ENCODE measurements around the gene SGPP1.

Gene SGPP1, protein sequence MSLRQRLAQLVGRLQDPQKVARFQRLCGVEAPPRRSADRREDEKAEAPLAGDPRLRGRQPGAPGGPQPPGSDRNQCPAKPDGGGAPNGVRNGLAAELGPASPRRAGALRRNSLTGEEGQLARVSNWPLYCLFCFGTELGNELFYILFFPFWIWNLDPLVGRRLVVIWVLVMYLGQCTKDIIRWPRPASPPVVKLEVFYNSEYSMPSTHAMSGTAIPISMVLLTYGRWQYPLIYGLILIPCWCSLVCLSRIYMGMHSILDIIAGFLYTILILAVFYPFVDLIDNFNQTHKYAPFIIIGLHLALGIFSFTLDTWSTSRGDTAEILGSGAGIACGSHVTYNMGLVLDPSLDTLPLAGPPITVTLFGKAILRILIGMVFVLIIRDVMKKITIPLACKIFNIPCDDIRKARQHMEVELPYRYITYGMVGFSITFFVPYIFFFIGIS

DNA sequence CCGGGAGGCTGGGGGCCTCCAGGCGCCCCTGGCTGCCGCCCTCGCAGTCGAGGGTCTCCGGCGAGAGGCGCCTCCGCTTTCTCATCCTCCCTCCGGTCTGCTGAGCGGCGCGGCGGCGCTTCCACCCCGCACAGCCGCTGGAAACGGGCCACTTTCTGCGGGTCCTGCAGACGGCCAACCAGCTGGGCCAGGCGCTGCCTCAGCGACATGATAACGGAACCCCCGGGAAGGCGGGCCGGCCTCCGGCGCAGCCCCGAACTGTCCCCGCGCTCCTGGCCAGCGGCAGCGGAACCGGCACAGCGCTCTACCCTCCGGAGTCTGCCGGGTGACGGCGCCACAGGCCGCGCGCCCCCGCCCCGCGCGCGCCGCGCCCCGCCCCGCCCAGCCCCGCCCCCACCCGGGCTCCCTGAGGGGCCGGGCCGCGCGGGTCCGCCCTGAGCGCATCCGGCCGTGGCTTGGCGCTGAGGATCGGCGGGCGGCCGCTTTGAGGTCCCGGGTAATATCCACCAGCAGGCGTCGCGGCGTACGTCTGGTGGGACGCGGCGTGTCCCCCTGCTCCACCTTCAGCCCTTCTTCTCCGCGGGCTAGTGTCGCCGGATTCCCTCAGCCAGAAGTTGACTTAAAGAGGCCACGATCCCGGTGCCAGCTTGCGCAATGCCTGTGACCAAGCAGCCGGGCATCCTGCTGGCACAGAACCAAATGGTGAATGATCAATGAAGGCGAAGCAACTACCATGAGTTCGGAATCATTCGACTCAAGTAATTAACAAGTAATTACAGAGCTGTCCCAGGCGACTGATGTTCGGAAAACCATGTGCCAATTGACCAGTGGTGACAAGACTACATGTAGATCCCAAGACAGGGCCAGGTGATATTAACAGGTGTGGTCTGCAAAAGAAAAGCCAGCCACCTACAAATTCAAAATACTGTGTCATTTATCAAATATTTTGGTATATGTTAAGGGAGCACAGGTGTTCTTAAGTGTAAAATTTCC is at the start of gene SGPP1:
Gene SGPP1, minus strand, starts transcription at position 330 of the 993 bp plus-strand sequence. Its CDS starts 121 bp downstream, at position 209.
- POLR2A ChIA-PET: interaction anchor here (0.5 to 1.3 kb wide), 2 partner anchors 87 to 263 kb away, joined by 5 to 6 read pairs; partner anchors contain the start of gene WDR89
- H3K27ac ChIP-seq (ENCODE audit: extremely low read depth, low read depth, low read length): peak within 1 kb of the TSS; percentile 84
- no peaks in the 10 kb centered on the region for H3K9me3 ChIP-seq (ENCODE audit: control insufficient read depth, insufficient read depth, low read depth, low read length)
- peak within 1 kb of the TSS; percentile 96 for H3K4me3 ChIP-seq (ENCODE audit: low read depth, low read length)
- H3K36me3 ChIP-seq (ENCODE audit: control insufficient read depth in 2 of 2, insufficient read depth in 1 of 2, low read length in 2 of 2): no peaks in the 10 kb centered on the region
- H3K4me1 ChIP-seq (ENCODE audit: control insufficient read depth, insufficient read depth, low read length): no peaks in the 10 kb centered on the region
- CTCF ChIA-PET: interaction anchor here (0.7 to 1.2 kb wide), 3 partner anchors 16 to 21 kb away, joined by 3 to 4 read pairs (median 3); no protein-coding TSS in a partner anchor
- no peak for TF ChIP-seq ZBTB21 (tag by site-specific recombination; IDR thresholded peaks at IDR 0.05)
- TF ChIP-seq, protein P1, sequence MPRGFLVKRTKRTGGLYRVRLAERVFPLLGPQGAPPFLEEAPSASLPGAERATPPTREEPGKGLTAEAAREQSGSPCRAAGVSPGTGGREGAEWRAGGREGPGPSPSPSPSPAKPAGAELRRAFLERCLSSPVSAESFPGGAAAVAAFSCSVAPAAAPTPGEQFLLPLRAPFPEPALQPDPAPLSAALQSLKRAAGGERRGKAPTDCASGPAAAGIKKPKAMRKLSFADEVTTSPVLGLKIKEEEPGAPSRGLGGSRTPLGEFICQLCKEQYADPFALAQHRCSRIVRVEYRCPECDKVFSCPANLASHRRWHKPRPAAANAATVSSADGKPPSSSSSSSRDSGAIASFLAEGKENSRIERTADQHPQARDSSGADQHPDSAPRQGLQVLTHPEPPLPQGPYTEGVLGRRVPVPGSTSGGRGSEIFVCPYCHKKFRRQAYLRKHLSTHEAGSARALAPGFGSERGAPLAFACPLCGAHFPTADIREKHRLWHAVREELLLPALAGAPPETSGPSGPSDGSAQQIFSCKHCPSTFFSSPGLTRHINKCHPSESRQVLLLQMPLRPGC (tag by site-specific recombination; IDR thresholded peaks at IDR 0.05): no peak
- no peak for TF ChIP-seq HOXC10 (CRISPR knock-in tag; IDR thresholded peaks at IDR 0.05)
- peak; percentile 46; the same call in 1 of the 2 replicates for TF ChIP-seq GLIS2 (tag by site-specific recombination; IDR thresholded peaks at IDR 0.05)
- TF ChIP-seq ZNF776 (tag by site-specific recombination; IDR thresholded peaks at IDR 0.05; ENCODE audit: borderline replicate concordance): no peak
- no peak for TF ChIP-seq ZFP41 (tag by site-specific recombination; IDR thresholded peaks at IDR 0.05; ENCODE audit: borderline replicate concordance)
- TF ChIP-seq ZNF354C (tag by site-specific recombination; IDR thresholded peaks at IDR 0.05; ENCODE audit: borderline replicate concordance, low read depth): no peak
- TF ChIP-seq ZXDB (tag by site-specific recombination; IDR thresholded peaks at IDR 0.05): no peak
- TF ChIP-seq, protein P2, sequence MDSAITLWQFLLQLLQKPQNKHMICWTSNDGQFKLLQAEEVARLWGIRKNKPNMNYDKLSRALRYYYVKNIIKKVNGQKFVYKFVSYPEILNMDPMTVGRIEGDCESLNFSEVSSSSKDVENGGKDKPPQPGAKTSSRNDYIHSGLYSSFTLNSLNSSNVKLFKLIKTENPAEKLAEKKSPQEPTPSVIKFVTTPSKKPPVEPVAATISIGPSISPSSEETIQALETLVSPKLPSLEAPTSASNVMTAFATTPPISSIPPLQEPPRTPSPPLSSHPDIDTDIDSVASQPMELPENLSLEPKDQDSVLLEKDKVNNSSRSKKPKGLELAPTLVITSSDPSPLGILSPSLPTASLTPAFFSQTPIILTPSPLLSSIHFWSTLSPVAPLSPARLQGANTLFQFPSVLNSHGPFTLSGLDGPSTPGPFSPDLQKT (IDR thresholded peaks at IDR 0.05; ENCODE audit: borderline replicate concordance, low read depth, low read length): no peak
- TF ChIP-seq KLF1 (tag by site-specific recombination; IDR thresholded peaks at IDR 0.05): 0 out of 2 replicates have a peak, but pooled peaks have one; percentile 20
- no peak for TF ChIP-seq RBAK (tag by site-specific recombination; IDR thresholded peaks at IDR 0.05)
- TF ChIP-seq, protein P3, sequence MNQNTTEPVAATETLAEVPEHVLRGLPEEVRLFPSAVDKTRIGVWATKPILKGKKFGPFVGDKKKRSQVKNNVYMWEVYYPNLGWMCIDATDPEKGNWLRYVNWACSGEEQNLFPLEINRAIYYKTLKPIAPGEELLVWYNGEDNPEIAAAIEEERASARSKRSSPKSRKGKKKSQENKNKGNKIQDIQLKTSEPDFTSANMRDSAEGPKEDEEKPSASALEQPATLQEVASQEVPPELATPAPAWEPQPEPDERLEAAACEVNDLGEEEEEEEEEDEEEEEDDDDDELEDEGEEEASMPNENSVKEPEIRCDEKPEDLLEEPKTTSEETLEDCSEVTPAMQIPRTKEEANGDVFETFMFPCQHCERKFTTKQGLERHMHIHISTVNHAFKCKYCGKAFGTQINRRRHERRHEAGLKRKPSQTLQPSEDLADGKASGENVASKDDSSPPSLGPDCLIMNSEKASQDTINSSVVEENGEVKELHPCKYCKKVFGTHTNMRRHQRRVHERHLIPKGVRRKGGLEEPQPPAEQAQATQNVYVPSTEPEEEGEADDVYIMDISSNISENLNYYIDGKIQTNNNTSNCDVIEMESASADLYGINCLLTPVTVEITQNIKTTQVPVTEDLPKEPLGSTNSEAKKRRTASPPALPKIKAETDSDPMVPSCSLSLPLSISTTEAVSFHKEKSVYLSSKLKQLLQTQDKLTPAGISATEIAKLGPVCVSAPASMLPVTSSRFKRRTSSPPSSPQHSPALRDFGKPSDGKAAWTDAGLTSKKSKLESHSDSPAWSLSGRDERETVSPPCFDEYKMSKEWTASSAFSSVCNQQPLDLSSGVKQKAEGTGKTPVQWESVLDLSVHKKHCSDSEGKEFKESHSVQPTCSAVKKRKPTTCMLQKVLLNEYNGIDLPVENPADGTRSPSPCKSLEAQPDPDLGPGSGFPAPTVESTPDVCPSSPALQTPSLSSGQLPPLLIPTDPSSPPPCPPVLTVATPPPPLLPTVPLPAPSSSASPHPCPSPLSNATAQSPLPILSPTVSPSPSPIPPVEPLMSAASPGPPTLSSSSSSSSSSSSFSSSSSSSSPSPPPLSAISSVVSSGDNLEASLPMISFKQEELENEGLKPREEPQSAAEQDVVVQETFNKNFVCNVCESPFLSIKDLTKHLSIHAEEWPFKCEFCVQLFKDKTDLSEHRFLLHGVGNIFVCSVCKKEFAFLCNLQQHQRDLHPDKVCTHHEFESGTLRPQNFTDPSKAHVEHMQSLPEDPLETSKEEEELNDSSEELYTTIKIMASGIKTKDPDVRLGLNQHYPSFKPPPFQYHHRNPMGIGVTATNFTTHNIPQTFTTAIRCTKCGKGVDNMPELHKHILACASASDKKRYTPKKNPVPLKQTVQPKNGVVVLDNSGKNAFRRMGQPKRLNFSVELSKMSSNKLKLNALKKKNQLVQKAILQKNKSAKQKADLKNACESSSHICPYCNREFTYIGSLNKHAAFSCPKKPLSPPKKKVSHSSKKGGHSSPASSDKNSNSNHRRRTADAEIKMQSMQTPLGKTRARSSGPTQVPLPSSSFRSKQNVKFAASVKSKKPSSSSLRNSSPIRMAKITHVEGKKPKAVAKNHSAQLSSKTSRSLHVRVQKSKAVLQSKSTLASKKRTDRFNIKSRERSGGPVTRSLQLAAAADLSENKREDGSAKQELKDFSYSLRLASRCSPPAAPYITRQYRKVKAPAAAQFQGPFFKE (tag by site-specific recombination; IDR thresholded peaks at IDR 0.05; ENCODE audit: borderline replicate concordance): no peak
- no peak for TF ChIP-seq GLI4 (tag by site-specific recombination; IDR thresholded peaks at IDR 0.05)
- TF ChIP-seq, protein P4, sequence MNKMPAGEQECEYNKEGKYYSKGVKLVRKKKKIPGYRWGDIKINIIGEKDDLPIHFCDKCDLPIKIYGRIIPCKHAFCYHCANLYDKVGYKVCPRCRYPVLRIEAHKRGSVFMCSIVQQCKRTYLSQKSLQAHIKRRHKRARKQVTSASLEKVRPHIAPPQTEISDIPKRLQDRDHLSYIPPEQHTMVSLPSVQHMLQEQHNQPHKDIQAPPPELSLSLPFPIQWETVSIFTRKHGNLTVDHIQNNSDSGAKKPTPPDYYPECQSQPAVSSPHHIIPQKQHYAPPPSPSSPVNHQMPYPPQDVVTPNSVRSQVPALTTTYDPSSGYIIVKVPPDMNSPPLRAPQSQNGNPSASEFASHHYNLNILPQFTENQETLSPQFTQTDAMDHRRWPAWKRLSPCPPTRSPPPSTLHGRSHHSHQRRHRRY (tag by site-specific recombination; IDR thresholded peaks at IDR 0.05): no peak
- TF ChIP-seq, protein P5, sequence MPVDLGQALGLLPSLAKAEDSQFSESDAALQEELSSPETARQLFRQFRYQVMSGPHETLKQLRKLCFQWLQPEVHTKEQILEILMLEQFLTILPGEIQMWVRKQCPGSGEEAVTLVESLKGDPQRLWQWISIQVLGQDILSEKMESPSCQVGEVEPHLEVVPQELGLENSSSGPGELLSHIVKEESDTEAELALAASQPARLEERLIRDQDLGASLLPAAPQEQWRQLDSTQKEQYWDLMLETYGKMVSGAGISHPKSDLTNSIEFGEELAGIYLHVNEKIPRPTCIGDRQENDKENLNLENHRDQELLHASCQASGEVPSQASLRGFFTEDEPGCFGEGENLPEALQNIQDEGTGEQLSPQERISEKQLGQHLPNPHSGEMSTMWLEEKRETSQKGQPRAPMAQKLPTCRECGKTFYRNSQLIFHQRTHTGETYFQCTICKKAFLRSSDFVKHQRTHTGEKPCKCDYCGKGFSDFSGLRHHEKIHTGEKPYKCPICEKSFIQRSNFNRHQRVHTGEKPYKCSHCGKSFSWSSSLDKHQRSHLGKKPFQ (tag by site-specific recombination; IDR thresholded peaks at IDR 0.05): no peak
- TF ChIP-seq ZBTB17 (tag by site-specific recombination; IDR thresholded peaks at IDR 0.05): peak; percentile 52
- TF ChIP-seq ZNF621 (tag by site-specific recombination; IDR thresholded peaks at IDR 0.05): no peak
- TF ChIP-seq ZNF19 (tag by site-specific recombination; IDR thresholded peaks at IDR 0.05; ENCODE audit: low read depth): no peak
- TF ChIP-seq ZNF624 (tag by site-specific recombination; IDR thresholded peaks at IDR 0.05): no peak
- TF ChIP-seq ZNF530 (tag by site-specific recombination; IDR thresholded peaks at IDR 0.05; ENCODE audit: low read depth): no peak
- no peak for TF ChIP-seq ZNF701 (tag by site-specific recombination; IDR thresholded peaks at IDR 0.05)
- TF ChIP-seq ZNF132 (tag by site-specific recombination; IDR thresholded peaks at IDR 0.05; ENCODE audit: borderline replicate concordance): no peak
- TF ChIP-seq ZIC2 (tag by site-specific recombination; IDR thresholded peaks at IDR 0.05): 0 out of 2 replicates have a peak, but pooled peaks have one; percentile 27
- peak; percentile 31; the same call in 1 of the 2 replicates for TF ChIP-seq ZNF600 (tag by site-specific recombination; IDR thresholded peaks at IDR 0.05)

All from HEK293 (cell line).